Loucy (cell line): Measurements from ENCODE around the gene FDXR.

Source experiments
- EZH2phosphoT487 ChIP-seq: fragments of 200-600 bp; IDR thresholded peaks from 2 replicates; pipeline ENCODE4 v1.6.1; 2018; ENCODE audit warnings: antibody characterized with exemption, mild to moderate bottlenecking, moderate library complexity, borderline replicate concordance
- TF ChIP-seq, protein P1 (sequence below): fragments of 200-600 bp; sonication (generic); conservative IDR thresholded peaks from 2 replicates; pipeline ENCODE4 v1.5.1; 2014; ENCODE audit warnings: mild to moderate bottlenecking, antibody characterized with exemption, low read length

GRCh38 chr17:74846621-74847020 is 26.2 kb downstream of the FDXR start:
- TF ChIP-seq, protein P1, sequence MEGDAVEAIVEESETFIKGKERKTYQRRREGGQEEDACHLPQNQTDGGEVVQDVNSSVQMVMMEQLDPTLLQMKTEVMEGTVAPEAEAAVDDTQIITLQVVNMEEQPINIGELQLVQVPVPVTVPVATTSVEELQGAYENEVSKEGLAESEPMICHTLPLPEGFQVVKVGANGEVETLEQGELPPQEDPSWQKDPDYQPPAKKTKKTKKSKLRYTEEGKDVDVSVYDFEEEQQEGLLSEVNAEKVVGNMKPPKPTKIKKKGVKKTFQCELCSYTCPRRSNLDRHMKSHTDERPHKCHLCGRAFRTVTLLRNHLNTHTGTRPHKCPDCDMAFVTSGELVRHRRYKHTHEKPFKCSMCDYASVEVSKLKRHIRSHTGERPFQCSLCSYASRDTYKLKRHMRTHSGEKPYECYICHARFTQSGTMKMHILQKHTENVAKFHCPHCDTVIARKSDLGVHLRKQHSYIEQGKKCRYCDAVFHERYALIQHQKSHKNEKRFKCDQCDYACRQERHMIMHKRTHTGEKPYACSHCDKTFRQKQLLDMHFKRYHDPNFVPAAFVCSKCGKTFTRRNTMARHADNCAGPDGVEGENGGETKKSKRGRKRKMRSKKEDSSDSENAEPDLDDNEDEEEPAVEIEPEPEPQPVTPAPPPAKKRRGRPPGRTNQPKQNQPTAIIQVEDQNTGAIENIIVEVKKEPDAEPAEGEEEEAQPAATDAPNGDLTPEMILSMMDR: no peak
- TF ChIP-seq EZH2phosphoT487: no peak
